ENCODE data around the gene DEGS1.
A peak's percentile ranks its signal among the peaks of the same experiment; 100 is the strongest.
"Not testable (repeated sequence)": the region's sequence is repeated elsewhere in the genome, so short reads cannot be mapped to it uniquely, and the experiment has no call there.

Gene DEGS1

DNA sequence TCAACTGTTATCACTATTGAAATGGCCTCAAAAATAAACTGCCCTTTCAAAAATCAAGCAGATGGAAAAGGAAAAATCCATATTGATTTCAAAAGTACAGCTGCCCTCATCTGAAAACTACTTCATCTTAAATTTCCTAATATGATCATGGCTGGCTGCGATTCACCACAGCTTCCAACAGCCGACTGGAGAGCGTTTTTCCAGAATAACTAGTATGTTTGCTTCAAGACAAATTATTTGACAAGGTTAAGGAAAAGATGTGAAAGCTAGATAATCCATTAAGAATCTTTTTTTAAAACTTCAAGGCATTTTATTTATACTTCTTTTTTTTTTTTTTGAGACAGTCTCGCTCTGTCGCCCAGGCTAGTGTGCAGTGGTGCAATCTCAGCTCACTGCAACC is 4.1 kb upstream of the DEGS1 start:
- no peak for DNase-seq (ENCODE audit: extremely low spot score, insufficient read length, low read depth)
- FAIRE-seq: no peak

DNA sequence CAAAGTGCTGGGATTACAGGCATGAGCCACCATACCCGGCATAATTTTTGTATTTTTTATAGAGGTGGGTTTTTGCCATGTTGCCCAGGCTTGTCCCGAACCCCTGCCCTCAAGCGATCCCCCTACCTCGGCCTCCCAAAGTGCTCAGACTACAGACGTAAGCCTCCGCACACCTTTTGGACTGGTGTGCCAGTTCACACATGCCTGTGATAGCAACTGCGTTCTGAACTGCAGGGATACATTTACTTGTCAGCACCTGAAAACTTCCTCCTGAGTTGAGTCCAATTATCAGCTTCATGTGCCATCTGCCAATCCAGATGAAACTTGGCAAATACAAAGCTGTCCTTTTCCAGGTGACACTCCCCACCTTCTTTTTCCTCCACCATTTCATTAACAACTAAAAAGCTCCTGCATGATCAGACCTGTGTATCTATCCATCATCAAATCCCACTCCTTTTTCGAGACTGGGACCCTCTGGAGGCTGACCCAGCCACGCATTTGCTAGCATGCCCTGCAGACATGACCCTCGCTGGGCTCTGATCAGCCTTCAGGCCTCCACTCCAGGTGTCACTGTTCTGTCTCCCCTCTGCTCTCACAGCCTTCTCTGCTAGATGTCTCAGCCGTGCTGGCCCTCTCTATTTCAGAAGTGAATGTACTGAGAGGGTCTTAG is 2.1 kb upstream of the DEGS1 start:
- no peak for DNase-seq (ENCODE audit: extremely low spot score, insufficient read length, low read depth)
- FAIRE-seq: no peak

DNA sequence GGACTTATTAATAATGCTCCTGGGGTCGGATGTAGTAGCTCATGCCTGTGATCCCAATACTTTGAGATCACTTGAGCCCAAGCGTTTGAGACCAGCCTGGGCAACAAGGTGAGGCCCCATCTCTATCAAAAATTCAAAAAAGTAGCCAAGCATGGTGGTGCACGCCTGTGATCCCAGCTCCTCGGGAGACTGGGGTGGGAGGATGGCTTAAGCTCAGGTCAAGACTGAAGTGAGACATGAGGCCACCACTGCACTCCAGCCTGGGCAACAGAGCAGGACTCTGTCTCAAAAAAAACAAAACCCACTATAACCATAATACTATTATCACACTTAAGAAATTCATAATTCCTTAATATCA is 1.6 kb upstream of the DEGS1 start:
- DNase-seq (ENCODE audit: extremely low spot score, insufficient read length, low read depth) (no peak), FAIRE-seq (no peak)

DNA sequence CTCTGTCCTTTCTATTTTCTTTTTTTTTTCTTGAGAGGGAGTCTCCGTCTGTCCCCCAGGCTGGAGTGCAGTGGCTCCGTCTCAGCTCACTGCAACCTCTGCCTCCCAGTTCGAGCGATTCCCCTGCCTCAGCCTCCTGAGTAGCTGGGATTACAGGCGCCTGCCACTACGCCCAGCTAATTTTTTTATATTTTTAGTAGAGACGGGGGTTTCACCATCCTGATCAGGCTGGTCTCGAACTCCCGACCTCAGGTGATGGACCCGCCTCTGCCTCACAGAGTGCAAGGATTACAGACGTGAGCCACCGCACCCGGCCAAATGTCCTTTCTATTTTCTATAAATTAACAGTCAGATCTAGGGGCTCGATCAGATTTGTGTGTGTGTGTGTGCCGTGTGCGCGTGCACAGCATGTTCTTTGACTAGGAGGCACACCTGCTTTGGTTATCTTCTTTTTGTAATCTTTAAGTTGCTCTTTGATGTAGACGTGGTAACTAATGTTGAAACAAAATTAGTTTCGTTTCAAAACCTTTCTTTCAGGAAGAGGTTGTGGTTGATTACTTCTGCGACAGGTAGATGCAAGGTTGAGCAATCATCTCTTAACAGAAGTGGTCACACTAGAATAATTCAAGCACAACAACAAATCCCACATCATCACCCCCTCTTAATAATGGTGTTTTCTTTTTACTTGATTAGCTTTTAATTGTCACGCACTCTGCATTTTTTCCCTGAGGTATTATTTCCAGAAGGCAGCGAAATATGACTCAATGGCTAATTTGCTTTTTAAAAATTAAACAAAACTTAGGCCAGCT is 779 bp upstream of the DEGS1 start:
- FAIRE-seq (peak; percentile 94), DNase-seq (ENCODE audit: extremely low spot score, insufficient read length, low read depth) (peak; percentile 70)

DNA sequence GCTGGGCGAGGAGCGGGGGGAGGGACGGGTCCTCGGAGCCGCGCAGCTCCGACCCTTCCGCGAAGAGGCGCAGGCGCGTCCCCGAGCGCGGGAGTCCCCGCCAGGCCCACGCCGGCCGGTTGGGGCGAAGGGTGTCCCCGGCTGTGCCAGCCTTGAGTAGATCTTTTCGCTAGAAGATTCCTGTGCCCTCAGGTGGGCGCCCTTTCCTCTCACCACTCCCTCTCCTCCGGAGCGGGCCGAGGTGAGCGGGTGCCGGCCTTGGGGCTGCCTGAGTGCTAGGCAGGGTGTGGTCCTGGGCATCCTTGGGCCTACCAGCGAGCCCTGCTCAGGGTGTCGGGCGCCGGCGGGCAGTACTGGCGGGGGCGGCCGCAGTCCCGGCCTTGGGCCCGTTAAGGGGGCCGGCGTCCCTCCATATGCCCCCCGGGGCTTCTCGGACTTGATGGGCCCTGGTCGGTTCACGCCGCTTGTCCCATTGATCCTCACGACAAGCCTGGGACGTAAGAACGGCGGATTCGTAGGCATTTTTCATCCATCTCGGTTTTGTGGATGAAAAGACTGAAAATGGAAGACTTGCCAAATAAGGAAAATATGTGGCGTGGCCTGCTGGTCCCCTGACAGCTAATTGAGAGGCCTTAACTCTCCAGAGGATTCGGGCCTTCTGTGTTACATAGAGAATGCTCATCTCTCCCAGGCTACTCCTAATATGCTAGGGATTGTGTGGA is 712 bp downstream of the DEGS1 start:
- peak; percentile 59 for FAIRE-seq
- no peak for DNase-seq (ENCODE audit: extremely low spot score, insufficient read length, low read depth)

DNA sequence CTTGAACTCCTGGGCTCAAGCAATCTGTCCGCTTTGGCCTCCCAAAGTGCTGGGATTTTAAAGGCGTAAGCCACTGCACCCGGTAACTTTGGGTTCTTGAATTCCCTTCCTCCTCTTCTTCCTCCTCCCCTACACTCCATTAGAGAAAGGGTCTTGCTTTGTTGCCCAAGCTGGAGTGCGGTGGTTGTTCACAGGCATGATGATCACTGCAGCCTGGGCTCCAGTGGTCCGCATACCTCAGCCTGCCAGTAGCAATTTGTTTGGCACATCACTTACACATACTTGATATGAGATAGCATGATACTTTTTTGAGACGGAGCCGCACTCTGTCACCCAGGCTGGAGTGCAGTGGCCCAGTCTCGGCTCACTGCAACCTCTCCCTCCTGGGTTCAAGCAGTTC is 2.2 kb downstream of the DEGS1 start:
- FAIRE-seq (peak; percentile 26), DNase-seq (ENCODE audit: extremely low spot score, insufficient read length, low read depth) (no peak)

DNA sequence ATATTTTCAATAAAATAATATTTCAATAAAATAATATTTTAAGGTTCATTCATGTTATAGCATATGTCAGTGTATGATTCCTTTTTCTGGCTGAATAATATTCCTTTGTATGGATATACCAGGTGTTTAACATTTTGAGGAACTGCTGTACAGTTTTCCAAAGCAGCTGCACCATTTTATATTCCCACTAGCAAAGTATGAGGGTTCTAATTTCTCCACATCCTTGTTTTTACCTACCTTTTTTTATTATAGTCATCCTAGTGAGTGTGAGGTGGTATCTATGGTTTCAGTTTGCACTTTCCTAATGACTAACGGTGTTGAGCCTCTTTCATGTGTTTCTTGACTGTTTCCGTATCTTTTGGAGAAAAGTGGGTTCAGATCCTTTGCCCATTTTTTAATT is 5.2 kb downstream of the DEGS1 start:
- peak; percentile 29 for FAIRE-seq
- no peak for DNase-seq (ENCODE audit: extremely low spot score, insufficient read length, low read depth)

DNA sequence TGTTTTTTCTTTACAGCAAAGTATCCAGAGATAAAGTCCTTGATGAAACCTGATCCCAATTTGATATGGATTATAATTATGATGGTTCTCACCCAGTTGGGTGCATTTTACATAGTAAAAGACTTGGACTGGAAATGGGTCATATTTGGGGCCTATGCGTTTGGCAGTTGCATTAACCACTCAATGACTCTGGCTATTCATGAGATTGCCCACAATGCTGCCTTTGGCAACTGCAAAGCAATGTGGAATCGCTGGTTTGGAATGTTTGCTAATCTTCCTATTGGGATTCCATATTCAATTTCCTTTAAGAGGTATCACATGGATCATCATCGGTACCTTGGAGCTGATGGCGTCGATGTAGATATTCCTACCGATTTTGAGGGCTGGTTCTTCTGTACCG is 6.5 kb downstream of the DEGS1 start:
- DNase-seq (ENCODE audit: extremely low spot score, insufficient read length, low read depth) (no peak), FAIRE-seq (no peak)

DNA sequence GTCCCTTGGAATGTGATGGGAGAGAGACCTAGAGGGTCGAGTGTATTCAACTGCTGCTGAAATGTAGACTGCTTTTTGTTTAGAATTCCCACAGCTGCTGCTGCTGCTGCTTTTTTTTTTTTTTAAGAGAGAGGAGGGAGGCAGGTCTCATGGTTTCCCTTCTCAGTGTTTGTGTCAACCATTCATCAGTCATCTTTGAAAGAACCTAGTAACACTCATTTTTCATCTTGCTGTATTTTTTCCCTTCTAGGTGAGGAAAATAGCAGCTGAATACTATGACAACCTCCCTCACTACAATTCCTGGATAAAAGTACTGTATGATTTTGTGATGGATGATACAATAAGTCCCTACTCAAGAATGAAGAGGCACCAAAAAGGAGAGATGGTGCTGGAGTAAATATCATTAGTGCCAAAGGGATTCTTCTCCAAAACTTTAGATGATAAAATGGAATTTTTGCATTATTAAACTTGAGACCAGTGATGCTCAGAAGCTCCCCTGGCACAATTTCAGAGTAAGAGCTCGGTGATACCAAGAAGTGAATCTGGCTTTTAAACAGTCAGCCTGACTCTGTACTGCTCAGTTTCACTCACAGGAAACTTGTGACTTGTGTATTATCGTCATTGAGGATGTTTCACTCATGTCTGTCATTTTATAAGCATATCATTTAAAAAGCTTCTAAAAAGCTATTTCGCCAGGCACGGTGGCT is 9.2 kb downstream of the DEGS1 start:
- DNase-seq (ENCODE audit: extremely low spot score, insufficient read length, low read depth): no peak
- no peak for FAIRE-seq

DNA sequence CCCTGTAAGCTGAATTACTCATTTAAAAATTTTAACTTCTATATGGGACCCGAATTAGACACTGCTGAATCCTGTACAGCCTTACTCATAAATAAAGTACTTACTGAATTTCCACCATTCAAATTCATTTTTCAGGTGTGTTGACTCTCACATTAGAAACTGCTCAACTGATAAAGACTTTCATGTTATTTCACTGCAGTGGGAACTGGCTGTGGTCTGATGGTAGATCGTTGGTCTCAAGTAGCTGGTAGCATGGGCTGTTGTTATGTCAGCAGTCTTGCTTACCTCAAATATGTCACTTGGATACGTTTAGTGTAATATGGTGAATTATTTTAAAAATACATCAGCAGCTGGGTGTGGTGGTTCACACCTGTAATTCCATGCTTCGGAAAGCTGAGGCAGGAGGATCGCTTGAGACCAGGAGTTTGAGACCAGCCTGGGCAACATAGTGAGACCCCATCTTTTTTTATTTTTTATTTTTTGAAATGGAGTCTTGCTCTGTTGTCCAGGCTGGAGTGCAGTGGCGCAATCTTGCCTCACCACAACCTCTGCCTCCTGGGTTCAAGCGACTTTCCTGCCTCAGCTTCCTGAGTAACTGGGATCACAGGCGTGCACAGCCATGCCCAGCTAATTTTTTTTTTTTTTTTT is 10.4 kb downstream of the DEGS1 start:
- FAIRE-seq (no peak), DNase-seq (ENCODE audit: extremely low spot score, insufficient read length, low read depth) (no peak)

DNA sequence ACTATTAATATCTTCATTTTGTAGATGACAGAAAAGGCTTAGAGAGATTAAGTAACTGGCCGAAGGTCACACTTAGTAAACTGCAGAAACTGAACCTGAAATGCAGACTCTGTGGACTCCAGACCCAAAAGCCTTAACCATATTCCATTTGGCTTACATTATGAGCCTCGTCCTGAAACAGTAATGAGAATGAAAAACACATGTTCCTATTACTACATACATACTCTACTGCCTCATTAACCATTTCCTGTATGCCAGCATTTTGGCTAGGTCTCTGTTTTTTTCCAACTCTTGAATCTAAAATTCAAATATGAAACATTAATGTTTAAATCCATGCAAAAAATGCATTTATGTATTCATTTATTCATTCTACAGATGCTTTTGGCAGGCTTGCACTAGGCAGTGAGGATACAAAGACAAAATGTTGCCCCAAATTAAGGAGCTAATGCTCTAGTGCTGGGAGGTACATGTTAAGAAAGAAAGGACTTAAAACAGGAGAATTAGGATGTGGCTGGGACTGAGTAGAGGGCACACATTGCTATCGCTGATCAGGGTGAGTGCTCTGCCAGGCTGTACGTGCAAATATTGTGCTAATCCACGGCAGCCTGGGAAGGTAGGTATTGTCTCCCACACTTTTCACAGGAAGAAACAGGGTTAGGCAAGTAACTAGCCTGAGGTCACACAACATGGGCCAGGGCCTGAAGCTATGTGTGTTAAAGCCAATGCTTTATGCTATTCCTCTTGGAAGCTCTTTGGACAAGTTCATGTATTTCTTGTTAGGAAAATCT is 14.0 kb downstream of the DEGS1 start:
- no peak for FAIRE-seq

DNA sequence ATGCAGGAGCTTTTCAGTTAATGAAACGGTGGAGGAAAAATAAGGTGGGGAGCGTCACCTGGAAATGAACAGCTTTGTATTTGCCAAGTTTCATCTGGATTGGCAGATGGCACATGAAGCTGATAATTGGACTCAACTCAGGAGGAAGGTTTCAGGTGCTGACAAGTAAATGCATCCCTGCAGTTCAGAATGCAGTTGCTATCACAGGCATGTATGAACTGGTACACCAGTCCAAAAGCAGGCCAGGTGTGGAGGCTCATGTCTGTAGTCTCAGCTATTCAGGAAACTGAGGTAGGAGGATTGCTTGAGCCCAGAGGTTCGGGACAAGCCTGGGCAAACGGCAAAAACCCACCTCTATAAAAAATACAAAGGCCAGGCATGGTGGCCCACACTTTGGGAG is 15.5 kb downstream of the DEGS1 start:
- DNase-seq (ENCODE audit: extremely low spot score, insufficient read length, low read depth): no peak
- no peak for FAIRE-seq

More for the DNA sequence above, 14.0 kb downstream of the DEGS1 start:
- DNase-seq (ENCODE audit: extremely low spot score, insufficient read length, low read depth): no peak

DNA sequence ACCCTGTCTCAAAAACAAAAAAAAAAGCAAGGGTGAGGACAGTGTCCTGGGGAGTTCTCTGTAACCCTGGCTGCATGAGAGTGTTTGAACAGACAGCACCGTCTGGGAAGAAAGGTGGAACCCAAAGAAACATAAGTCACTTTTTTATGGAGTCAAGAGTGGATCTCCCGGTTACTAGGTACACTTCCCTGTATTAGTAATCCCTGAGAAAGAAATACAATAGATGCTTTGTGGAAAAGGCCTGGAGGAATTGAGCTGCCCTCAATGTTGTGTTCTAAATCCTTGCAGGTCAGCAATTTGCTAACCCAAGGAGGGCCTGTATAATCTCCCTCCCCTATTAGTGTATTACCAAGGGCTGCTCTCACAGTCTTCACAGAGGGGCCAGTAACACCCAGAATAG is 16.6 kb downstream of the DEGS1 start:
- DNase-seq (ENCODE audit: extremely low spot score, insufficient read length, low read depth): no peak
- no peak for FAIRE-seq

DNA sequence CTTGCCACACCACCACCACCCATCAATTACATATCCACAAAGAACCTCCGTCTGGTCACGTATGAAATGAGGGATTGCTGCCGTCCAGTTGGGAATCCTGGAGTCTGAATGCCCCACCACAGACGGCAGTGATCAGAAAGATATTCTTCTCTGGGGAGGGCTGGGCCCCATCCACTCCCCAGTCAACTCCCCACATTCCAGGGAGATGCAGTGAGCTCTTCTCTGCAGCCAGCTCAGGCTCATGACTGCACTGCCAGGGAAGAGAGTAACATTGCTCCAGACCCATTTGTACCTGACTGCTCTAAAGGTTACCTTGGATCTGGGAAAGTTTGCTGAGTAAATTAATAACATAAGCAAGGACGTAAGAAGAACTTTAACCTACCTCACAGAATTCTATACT is 18.3 kb downstream of the DEGS1 start:
- DNase-seq (ENCODE audit: extremely low spot score, insufficient read length, low read depth) (no peak), FAIRE-seq (no peak)

DNA sequence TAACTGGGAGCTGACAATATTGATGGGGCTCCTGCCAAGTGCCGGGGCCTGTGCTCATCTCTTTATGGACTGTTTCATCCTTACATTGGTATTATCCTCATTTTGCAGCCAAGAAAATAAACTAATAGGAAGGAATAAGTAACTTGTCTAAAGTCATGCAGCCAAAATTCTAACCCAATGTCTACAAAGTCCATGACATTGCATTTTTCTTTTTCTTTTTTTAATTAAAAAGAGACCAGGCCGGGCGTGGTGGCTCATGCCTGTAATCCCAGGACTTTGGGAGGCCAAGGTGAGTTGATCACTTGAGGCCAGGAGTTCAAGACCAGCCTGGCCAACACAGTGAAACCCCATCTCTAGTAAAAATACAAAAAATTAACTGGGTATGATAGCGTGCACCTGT is 18.8 kb downstream of the DEGS1 start:
- no peak for FAIRE-seq

DNA sequence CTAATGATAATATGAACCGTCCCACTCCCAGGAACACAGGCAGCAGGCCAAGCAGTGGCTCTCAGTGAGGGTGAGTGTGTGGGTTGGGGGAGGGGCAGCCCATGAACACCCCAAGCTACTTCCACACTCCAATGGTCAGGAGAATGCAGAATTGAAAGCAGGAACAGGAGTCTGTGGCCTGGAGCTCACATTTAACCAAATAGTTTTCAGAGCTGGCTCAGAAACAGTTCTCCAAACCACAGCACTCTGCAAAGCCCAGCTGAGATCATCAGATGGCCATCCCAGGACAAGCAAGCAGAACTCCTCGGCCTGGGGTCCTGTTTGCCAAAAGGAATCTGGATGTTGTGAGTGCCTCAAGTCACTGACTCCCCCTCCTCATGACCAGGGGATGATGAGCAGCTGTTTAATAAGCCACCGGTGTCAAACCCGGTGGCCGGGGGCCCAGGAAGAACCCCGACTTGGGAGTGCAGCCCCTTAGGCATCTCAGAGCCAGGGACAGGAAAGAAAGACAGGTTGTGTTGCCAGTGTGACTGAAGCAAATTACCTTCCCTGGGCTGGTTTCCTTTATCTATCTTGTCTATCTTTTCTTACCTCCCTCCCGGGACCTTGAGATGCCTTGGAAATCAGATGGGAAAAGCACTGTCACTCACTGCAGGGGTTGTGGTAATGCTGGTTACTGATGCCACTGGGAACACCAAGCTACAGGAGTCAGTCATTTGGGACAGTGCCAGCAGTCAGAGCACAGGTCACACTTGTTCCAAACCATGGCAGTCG is 20.4 kb downstream of the DEGS1 start:
- FAIRE-seq (peak; percentile 92), DNase-seq (ENCODE audit: extremely low spot score, insufficient read length, low read depth) (no peak)

More for the DNA sequence above, 18.8 kb downstream of the DEGS1 start:
- no peak for DNase-seq (ENCODE audit: extremely low spot score, insufficient read length, low read depth)

DNA sequence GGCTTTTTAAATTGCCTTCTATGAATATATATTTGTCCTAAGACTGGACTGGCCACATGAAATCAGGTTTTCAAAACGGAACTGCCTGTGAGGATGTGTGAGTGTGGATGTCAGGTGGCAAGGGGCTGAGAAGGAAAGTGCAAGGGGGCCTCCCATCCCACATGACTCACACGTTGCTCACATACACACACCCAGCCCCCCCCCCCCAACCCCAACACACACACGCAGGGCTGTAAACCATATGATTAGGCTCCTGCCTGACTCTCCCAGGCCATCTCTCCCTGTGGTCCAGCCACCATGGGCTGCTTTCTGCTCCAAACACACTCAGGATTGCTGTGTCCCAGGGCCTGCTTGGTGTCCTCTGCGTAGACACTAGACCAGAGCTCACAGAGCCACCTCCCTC is 22.4 kb downstream of the DEGS1 start:
- DNase-seq (ENCODE audit: extremely low spot score, insufficient read length, low read depth) (no peak), FAIRE-seq (peak; percentile 47)

DNA sequence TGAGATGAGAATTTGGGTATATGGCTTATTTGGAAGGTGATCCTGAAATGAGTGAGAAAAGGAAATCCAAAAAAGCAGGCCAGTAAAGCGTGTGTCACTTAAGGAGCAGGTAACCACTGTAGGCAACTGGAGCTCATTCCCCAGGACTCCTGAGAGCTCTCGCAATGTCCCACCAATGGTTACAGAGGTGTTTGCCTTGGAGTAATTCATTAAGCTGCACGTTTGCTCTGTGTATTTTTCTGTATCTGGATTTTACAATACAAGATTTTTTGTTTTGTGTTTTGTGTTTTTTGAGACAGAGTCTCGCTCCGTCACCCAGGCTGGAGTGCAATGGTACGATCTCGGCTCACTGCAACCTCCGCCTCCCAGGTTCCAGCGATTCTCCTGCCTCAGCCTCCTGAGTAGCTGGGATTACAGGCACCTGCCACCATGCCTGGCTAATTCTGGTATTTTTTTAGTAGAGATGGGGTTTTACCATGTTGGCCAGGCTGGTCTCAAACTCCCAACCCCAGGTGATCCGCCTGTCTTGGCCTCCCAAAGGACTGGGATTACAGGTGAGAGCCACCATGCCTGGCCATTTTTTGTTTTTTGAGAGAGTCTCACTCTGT is 23.0 kb downstream of the DEGS1 start:
- FAIRE-seq; DNase-seq (ENCODE audit: extremely low spot score, insufficient read length, low read depth): not testable (repeated sequence)
